Gastrocnemius medialis (tissue), 4 donors: ENCODE results near the gene ZNF699.

Source experiments
- POLR2A ChIP-seq, 2 donors: fragments of 450-650 bp; IDR thresholded peaks; one replicate each; pipeline ENCODE4 v1.6.1; 2017; ENCODE audit warnings: antibody characterized with exemption in 2 of 2, mild to moderate bottlenecking in 2 of 2, moderate library complexity in 2 of 2
- TF ChIP-seq, protein P1 (sequence below), 5 experiments: fragments of 450-650 bp in 3 of 5; fragments of 200-600 bp in 2 of 5; sonication (generic) in 2 of 5; IDR thresholded peaks in 4 of 5; conservative IDR thresholded peaks in 1 of 5; 1 replicate in 4 of 5; 2 replicates in 1 of 5; pipeline ENCODE4 v1.5.1; 2016 to 2019; ENCODE audit warnings: antibody characterized with exemption in 5 of 5, mild to moderate bottlenecking in 3 of 5, moderate library complexity in 3 of 5

DNA sequence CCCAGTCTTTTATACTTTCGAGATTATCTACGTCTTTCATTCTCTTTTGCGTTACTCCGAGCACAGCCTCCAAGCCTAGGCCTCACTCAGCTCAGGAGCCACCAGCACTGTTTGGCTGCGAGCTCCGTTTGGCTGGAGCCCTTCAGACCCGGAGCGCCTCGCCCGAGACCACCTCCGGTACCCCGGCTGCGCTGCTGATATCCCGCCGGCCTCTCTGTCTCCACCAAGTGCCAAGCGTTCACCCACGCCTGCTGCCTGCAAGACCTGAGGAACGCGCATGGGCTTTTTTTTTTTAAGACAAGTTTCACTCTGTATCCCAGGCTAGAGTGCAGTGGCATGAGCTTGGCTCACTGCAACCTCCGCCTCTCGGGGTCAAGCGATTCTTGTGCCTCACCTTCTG, 39.0 kb upstream of the ZNF699 start:
- TF ChIP-seq, protein P1, sequence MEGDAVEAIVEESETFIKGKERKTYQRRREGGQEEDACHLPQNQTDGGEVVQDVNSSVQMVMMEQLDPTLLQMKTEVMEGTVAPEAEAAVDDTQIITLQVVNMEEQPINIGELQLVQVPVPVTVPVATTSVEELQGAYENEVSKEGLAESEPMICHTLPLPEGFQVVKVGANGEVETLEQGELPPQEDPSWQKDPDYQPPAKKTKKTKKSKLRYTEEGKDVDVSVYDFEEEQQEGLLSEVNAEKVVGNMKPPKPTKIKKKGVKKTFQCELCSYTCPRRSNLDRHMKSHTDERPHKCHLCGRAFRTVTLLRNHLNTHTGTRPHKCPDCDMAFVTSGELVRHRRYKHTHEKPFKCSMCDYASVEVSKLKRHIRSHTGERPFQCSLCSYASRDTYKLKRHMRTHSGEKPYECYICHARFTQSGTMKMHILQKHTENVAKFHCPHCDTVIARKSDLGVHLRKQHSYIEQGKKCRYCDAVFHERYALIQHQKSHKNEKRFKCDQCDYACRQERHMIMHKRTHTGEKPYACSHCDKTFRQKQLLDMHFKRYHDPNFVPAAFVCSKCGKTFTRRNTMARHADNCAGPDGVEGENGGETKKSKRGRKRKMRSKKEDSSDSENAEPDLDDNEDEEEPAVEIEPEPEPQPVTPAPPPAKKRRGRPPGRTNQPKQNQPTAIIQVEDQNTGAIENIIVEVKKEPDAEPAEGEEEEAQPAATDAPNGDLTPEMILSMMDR (IDR thresholded peaks at IDR 0.05 in 4 of 5, conservative IDR thresholded peaks at IDR 0.05 in 1 of 5), result no peak
- no peak for TF ChIP-seq POLR2A (IDR thresholded peaks at IDR 0.05)
